Medulla oblongata (tissue), 1 donor: Measurements from ENCODE around the gene AP2A2.

Experiments
- DNase-seq: peaks from one replicate; pipeline ENCODE4 v3.0.0-alpha.2; 2015; ENCODE audit errors: extremely low spot score

The AP2A2 gene

GRCh38 chr11:1057806-1058205, 132.1 kb downstream of the AP2A2 start:
- DNase-seq, result no peak

GRCh38 chr11:1059759-1060158, 134.1 kb downstream of the AP2A2 start:
- no peak for DNase-seq

- no peak for DNase-seq
These were observed 134.7 kb downstream of the AP2A2 start for GRCh38 chr11:1060410-1060809.

DNA sequence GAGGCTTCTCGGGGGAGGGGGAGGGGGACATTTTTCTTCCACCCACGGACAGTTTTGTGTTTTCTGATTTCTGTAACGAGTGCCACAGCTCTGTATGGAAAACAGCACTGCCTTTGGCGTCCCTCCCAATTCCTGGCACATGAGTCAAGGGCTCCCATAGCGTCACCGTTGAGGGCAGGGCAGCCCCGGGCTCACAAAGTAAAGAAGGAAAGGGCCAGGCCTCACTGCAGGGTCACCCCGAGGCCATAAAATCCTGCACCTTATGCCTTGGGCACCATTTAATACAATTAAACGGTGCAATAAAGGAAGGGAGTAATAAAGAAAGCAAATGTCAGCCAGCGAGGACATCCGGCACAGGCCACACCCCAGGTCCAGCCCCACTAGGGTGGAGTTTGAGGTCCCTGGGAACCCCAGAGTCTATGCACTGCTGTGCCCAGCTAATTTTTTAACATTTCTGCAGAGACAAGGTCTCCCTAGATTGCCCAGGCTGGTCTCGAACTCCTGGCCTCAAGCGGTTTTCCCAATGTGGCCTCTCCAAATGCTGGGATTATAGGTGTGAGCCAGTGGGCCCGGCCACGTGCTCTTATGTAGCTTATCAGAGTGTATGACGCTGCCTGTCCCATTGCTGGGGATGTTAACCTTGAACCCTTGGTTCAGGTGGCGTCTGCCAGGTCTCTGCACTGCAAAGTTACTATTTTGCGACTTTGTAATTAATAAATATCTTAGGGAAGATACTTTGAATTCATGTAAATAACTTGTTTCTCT, 135.4 kb downstream of the AP2A2 start:
- DNase-seq, result no peak
